PC-3 (cell line): Measurements from ENCODE around the gene NDRG4. TPM values are rescaled to one million over a fixed set of nuclear protein-coding genes. Genes with fewer than 3 reads are reported as not detected.

Source experiments
- ATAC-seq: fragments of 200-7000 bp; cut with Tn5 transposase; 2 replicates; pipeline ENCODE4 v1.9.1; 2020; ENCODE audit warnings: mild to moderate bottlenecking, moderate library complexity
- BruUV-seq: library from RNA; stranded (reverse); fragments of 400-500 nt; replicated peaks from 2 replicates; lab custom pipeline; 2021; lab: Mats Ljungman, UMichigan
- CTCF ChIA-PET: fragments of 300-600 bp; sonication (Branson Sonifier 250); formaldehyde crosslinking; loops from one replicate; lab custom pipeline; 2022; ENCODE audit warnings: antibody characterized with exemption; lab: Charles Lee
- POLR2A ChIA-PET: fragments of 300-600 bp; sonication (Branson Sonifier 250); formaldehyde crosslinking; loops from one replicate; lab custom pipeline; 2022; ENCODE audit warnings: antibody characterized with exemption; ENCODE audit not compliant: unreplicated experiment; lab: Charles Lee
- DNase-seq: peaks from one replicate; pipeline ENCODE4 v3.0.0-alpha.2; 2015
- H2AFZ ChIP-seq: fragments of 300-600 bp; sonication (generic); 2 replicates; pipeline ENCODE4 v1.6.0; 2016; ENCODE audit warnings: antibody characterized with exemption, low read length
- H3F3A ChIP-seq: fragments of 300-600 bp; sonication (generic); one replicate; pipeline ENCODE4 v1.6.0; 2017; ENCODE audit warnings: antibody characterized with exemption, low read length, control low read depth, mild to moderate bottlenecking; ENCODE audit not compliant: unreplicated experiment
- H3K27ac ChIP-seq: fragments of 300-600 bp; sonication (generic); 2 replicates; pipeline ENCODE4 v1.5.1; 2016; ENCODE audit warnings: mild to moderate bottlenecking, low read length
- H3K27me3 ChIP-seq: fragments of 300-600 bp; sonication (generic); 2 replicates; pipeline ENCODE4 v1.6.1; 2016; ENCODE audit warnings: low read length, mixed read lengths
- H3K36me3 ChIP-seq: fragments of 300-600 bp; sonication (generic); 2 replicates; pipeline ENCODE4 v1.6.1; 2016; ENCODE audit warnings: low read depth, mixed run types, low read length, mixed read lengths
- H3K4me1 ChIP-seq: fragments of 300-600 bp; sonication (generic); 2 replicates; pipeline ENCODE4 v1.5.1; 2016; ENCODE audit warnings: low read length; ENCODE audit not compliant: insufficient read depth
- H3K4me2 ChIP-seq: fragments of 300-600 bp; sonication (generic); 2 replicates; pipeline ENCODE4 v1.6.0; 2016; ENCODE audit warnings: low read length
- H3K4me3 ChIP-seq: fragments of 300-600 bp; sonication (generic); 2 replicates; pipeline ENCODE4 v1.5.1; 2016; ENCODE audit warnings: mild to moderate bottlenecking, low read length, mixed read lengths
- H3K79me2 ChIP-seq: fragments of 300-600 bp; sonication (generic); 2 replicates; pipeline ENCODE4 v1.6.1; 2017; ENCODE audit warnings: low read length, mixed read lengths
- H3K9ac ChIP-seq: fragments of 300-600 bp; sonication (generic); 2 replicates; pipeline ENCODE4 v1.6.0; 2016; ENCODE audit warnings: mild to moderate bottlenecking, low read length
- H3K9me2 ChIP-seq: fragments of 300-600 bp; sonication (generic); replicated peaks from 2 replicates; pipeline ENCODE4 v1.6.1; 2016; ENCODE audit warnings: mixed run types, low read length, mixed read lengths
- H3K9me3 ChIP-seq: fragments of 300-600 bp; sonication (generic); 2 replicates; pipeline ENCODE4 v1.6.1; 2016; ENCODE audit warnings: low read length, mixed read lengths
- H4K20me1 ChIP-seq: fragments of 300-600 bp; sonication (generic); 2 replicates; pipeline ENCODE4 v1.6.1; 2016; ENCODE audit warnings: low read length, mixed read lengths
- CTCF ChIP-seq: fragments of 300-600 bp; sonication (generic); conservative IDR thresholded peaks from 2 replicates; pipeline ENCODE4 v1.5.1; 2017; ENCODE audit warnings: antibody characterized with exemption, low read depth, mild to moderate bottlenecking, low read length
- EZH2 ChIP-seq: fragments of 300-600 bp; sonication (generic); IDR thresholded peaks from one replicate; pipeline ENCODE4 v1.6.1; 2017; ENCODE audit warnings: antibody characterized with exemption, mild to moderate bottlenecking, low read length; ENCODE audit not compliant: unreplicated experiment
- EZH2phosphoT487 ChIP-seq: fragments of 300-600 bp; sonication (generic); IDR thresholded peaks from 2 replicates; pipeline ENCODE4 v1.6.1; 2018; ENCODE audit warnings: mild to moderate bottlenecking, antibody characterized with exemption, low read length, borderline replicate concordance
- intact Hi-C: fragments of 100-400 bp; cut with micrococcal nuclease; formaldehyde crosslinking; loops from 2 replicates; pipeline ENCODE4 v1.9.0; 2023
- total RNA-seq: library from RNA; depleted of rRNA; stranded (reverse); fragments of >200 nt; gene quantifications from 2 replicates; pipeline ENCODE4 v1.2.3, GENCODE V29; 2014

NDRG4 gene
- total RNA-seq, 1 experiment from 2014 or later = 26.6 TPM

- BruUV-seq = no TSS peak
- Histone ChIP-seq H3K9ac (no peak overlapping the region), H3K79me2 (no peaks in the 10 kb centered on the region), H3K4me3 (no peak overlapping the region), H3K4me1 (peaks cover 18% of the 10 kb centered on the region), H2AFZ (no peak overlapping the region), H3F3A (no peaks in the 10 kb centered on the region), H3K36me3 (no peaks in the 10 kb centered on the region), H3K27me3 (peaks cover 10% of the 10 kb centered on the region), H3K9me2 (no peaks in the 10 kb centered on the region), H3K27ac (no peak overlapping the region), H3K4me2 (no peak overlapping the region), H3K9me3 (no peaks in the 10 kb centered on the region), H4K20me1 (no peaks in the 10 kb centered on the region)
- TF ChIP-seq EZH2phosphoT487 (no peak), CTCF (no peak), EZH2 (no peak)
- intact Hi-C loops = no loop called here
- ChIA-PET CTCF (interaction anchor here (0.6 kb wide), 1 partner anchor 30 kb away, joined by 3 read pairs; no protein-coding TSS in a partner anchor), POLR2A (no interaction called here)
- no peak for ATAC-seq
- no peak for DNase-seq
These were observed 34.1 kb upstream of the NDRG4 start for GRCh38 chr16:58465817-58466216.

- POLR2A ChIA-PET = no interaction called here
- ATAC-seq = no peak
- Histone ChIP-seq H2AFZ (no peak overlapping the region), H3K27ac (no peak overlapping the region), H3K4me2 (no peak overlapping the region), H3F3A (no peaks in the 10 kb centered on the region), H3K79me2 (no peaks in the 10 kb centered on the region), H4K20me1 (no peaks in the 10 kb centered on the region), H3K27me3 (peaks cover 10% of the 10 kb centered on the region), H3K9me3 (no peaks in the 10 kb centered on the region), H3K9me2 (no peaks in the 10 kb centered on the region), H3K9ac (no peak overlapping the region), H3K36me3 (no peaks in the 10 kb centered on the region), H3K4me3 (no peak overlapping the region), H3K4me1 (peaks cover 13% of the 10 kb centered on the region)
- CTCF ChIA-PET = no interaction called here
- intact Hi-C loops = no loop called here
- TF ChIP-seq EZH2phosphoT487 (no peak), EZH2 (no peak), CTCF (no peak)
- DNase-seq = no peak
- no TSS peak for BruUV-seq
These were observed 33.5 kb upstream of the NDRG4 start for GRCh38 chr16:58466396-58466795.

- TF ChIP-seq EZH2 = no peak
- ChIA-PET CTCF (no interaction called here), POLR2A (no interaction called here)
- ATAC-seq = no peak
- H3F3A ChIP-seq = no peaks in the 10 kb centered on the region
- H3K4me2 ChIP-seq = no peak overlapping the region
- no peak overlapping the region for H3K9ac ChIP-seq
- H4K20me1 ChIP-seq = no peaks in the 10 kb centered on the region
- no peaks in the 10 kb centered on the region for H3K79me2 ChIP-seq
- H3K27me3 ChIP-seq = peaks cover 10% of the 10 kb centered on the region
- no peaks in the 10 kb centered on the region for H3K36me3 ChIP-seq
- peaks cover 8% of the 10 kb centered on the region; the same call in 1 of the 2 replicates for H3K4me1 ChIP-seq
- no peaks in the 10 kb centered on the region for H3K9me2 ChIP-seq
- H2AFZ ChIP-seq = no peak overlapping the region
- no peaks in the 10 kb centered on the region for H3K9me3 ChIP-seq
- no peak overlapping the region for H3K27ac ChIP-seq
- BruUV-seq = no TSS peak
- no peak for DNase-seq
- no peak overlapping the region for H3K4me3 ChIP-seq
- intact Hi-C loops = no loop called here
These were observed 32.0 kb upstream of the NDRG4 start for GRCh38 chr16:58467905-58468304.
